ENCODE data around the gene FOXN3.
A peak's percentile ranks its signal among the peaks of the same experiment; 100 is the strongest.

FOXN3 gene

GRCh38 chr14:89417091-89417464 is at the start of gene FOXN3:
FOXN3 (minus strand) TSS chr14:89417233; CDS start chr14:89412476, 4,757 bp downstream.
- DNase-seq = peak; percentile 89

- DNase-seq = no peak
Observed at GRCh38 chr14:89466484-89466883, 49.5 kb upstream of the FOXN3 start.

GRCh38 chr14:89465876-89466275 is 48.8 kb upstream of the FOXN3 start:
- no peak for DNase-seq

- DNase-seq = no peak
Observed at GRCh38 chr14:89461256-89461655, 44.2 kb upstream of the FOXN3 start.

GRCh38 chr14:89458713-89459420 is 41.8 kb upstream of the FOXN3 start:
- DNase-seq = no peak

- DNase-seq = no peak
Observed at GRCh38 chr14:89457007-89457406, 40.0 kb upstream of the FOXN3 start.

- no peak for DNase-seq
Observed at GRCh38 chr14:89455412-89455811, 38.4 kb upstream of the FOXN3 start.

GRCh38 chr14:89454996-89455395 is 38.0 kb upstream of the FOXN3 start:
- DNase-seq = no peak

GRCh38 chr14:89452281-89452680 is 35.2 kb upstream of the FOXN3 start:
- DNase-seq = no peak

- no peak for DNase-seq
Observed at GRCh38 chr14:89451229-89451628, 34.2 kb upstream of the FOXN3 start.

GRCh38 chr14:89447182-89447944 is 30.3 kb upstream of the FOXN3 start:
- no peak for DNase-seq

- DNase-seq = no peak
Observed at GRCh38 chr14:89445273-89445973, 28.4 kb upstream of the FOXN3 start.

- DNase-seq = no peak
Observed at GRCh38 chr14:89444516-89445125, 27.6 kb upstream of the FOXN3 start.

GRCh38 chr14:89444044-89444443 is 27.0 kb upstream of the FOXN3 start:
- no peak for DNase-seq

GRCh38 chr14:89443042-89443629 is 26.1 kb upstream of the FOXN3 start:
- DNase-seq = no peak

- no peak for DNase-seq
Observed at GRCh38 chr14:89442280-89442679, 25.2 kb upstream of the FOXN3 start.

GRCh38 chr14:89440986-89441909 is 24.2 kb upstream of the FOXN3 start:
- no peak for DNase-seq

GRCh38 chr14:89435892-89436656 is 19.0 kb upstream of the FOXN3 start:
- no peak for DNase-seq

- DNase-seq = no peak
Observed at GRCh38 chr14:89435492-89435891, 18.5 kb upstream of the FOXN3 start.

GRCh38 chr14:89432226-89432625 is 15.2 kb upstream of the FOXN3 start:
- DNase-seq = no peak
